Fibroblast of mammary gland (primary cell): ENCODE data around the gene MAGI2.
"Not testable (repeated sequence)": the region's sequence is repeated elsewhere in the genome, so short reads cannot be mapped to it uniquely, and the experiment has no call there.

Source experiments
- DNase-seq: peaks from one replicate; pipeline ENCODE4 v3.0.0-alpha.2; 2010; ENCODE audit warnings: low read depth
- H3K4me3 ChIP-seq: 2 replicates; pipeline ENCODE4 v1.5.1; 2011; ENCODE audit warnings: low read depth, mild to moderate bottlenecking, low read length, moderate library complexity; ENCODE audit not compliant: control insufficient read depth
- TF ChIP-seq, protein P1 (sequence below): conservative IDR thresholded peaks from 2 replicates; pipeline ENCODE4 v1.5.1; 2011; ENCODE audit warnings: low read depth, low read length, inconsistent platforms; ENCODE audit not compliant: control insufficient read depth, insufficient read depth

MAGI2 gene

DNA sequence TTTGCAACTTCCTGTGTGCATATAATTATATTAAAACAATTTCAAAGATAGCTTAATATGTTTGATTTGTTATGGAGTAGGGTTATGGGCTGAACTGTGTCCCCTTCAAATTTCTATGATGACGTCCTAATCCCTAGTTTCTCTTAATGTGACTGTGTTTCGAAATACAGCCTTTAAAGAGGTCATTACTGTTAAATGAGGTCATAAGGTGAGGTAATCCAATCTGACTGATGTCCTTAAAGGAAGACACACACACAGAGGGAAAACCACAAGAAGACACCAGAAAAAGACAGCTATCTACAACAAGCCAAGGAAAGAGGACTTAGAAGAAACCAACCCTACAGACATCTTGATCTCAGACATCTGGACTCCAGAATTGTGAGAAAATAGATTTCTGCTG lies 407.4 kb downstream of the MAGI2 start:
- H3K4me3 ChIP-seq: no peak overlapping the region
- TF ChIP-seq, protein P1, sequence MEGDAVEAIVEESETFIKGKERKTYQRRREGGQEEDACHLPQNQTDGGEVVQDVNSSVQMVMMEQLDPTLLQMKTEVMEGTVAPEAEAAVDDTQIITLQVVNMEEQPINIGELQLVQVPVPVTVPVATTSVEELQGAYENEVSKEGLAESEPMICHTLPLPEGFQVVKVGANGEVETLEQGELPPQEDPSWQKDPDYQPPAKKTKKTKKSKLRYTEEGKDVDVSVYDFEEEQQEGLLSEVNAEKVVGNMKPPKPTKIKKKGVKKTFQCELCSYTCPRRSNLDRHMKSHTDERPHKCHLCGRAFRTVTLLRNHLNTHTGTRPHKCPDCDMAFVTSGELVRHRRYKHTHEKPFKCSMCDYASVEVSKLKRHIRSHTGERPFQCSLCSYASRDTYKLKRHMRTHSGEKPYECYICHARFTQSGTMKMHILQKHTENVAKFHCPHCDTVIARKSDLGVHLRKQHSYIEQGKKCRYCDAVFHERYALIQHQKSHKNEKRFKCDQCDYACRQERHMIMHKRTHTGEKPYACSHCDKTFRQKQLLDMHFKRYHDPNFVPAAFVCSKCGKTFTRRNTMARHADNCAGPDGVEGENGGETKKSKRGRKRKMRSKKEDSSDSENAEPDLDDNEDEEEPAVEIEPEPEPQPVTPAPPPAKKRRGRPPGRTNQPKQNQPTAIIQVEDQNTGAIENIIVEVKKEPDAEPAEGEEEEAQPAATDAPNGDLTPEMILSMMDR: no peak
- peak; percentile 17 for DNase-seq

DNA sequence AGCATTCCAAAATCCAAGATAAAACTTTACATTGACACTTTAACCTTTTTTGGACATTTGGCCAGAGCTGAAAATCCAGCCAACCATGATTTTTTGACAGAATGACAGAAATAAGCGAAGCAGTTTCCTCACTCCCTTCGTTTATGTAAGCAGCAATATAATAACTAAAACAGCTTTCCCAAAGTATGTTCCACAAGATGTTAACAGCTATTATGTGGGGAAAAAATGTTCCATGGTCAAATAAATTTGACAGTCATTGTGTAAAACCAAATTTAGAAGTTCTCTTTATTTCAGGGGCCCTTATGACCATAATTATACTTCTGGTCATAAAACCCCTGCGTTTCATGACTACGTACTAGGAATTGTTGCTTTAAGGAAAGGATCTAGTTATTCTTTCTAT lies 416.5 kb downstream of the MAGI2 start:
- no peak for DNase-seq
- TF ChIP-seq, protein P1: no peak
- no peak overlapping the region for H3K4me3 ChIP-seq

DNA sequence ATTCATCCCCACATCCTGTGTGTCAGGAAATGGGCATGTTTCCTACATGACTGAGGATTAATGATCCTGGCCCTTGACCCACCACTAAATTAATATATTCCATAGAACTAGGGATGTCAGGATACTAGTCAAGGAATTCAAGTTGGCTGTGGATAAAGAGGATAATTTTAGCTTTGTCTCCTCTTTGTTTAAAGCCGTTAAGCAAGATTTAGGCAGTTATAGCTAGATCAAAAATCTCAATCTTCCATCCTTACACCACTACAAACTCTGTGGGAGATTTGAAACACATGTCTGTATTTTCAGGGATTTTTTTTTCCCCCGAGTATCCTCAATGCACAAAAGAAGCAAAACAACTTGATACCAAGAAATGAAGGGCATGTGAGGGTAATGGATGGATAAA lies 417.1 kb downstream of the MAGI2 start:
- TF ChIP-seq, protein P1: no peak
- DNase-seq: no peak
- H3K4me3 ChIP-seq: no peak overlapping the region

DNA sequence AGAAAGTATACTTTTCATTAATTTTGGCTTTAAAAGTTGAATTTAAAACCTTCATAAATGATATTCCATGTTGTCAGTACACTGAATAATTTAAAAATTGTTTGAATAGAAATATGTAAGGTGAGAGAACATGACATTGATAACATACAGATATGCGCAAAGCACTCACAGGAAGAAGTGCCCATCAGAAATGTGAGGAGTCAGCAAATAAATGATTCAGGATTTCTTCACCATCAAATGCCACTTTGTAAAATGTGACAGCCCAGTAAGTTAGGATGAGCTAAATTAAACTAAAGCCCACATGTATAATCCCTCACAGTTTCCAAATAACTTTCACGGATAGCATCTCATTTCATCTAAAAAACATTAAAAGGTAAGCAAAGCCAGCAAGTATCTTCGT lies 417.6 kb downstream of the MAGI2 start:
- no peak for DNase-seq
- TF ChIP-seq, protein P1: no peak
- H3K4me3 ChIP-seq: no peak overlapping the region

DNA sequence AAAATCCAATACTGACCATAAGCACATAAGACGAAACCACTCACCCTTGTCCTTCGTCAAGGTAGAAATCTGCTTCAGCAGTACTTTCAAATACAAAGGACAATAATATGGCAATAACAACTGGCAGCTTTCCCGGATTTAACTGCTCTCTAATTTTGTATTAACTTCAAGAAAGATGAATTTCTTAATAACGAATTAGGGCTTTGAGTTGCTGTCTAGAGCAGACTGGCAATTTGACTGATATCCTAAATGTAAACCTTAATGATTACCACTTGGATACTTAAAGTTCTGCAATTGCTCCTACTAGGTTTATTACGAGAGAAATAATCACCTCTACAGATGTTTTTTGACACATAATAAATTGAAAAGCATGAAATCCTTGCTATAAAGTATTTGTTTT lies 418.7 kb downstream of the MAGI2 start:
- TF ChIP-seq, protein P1: no peak
- H3K4me3 ChIP-seq: no peak overlapping the region
- DNase-seq: no peak

DNA sequence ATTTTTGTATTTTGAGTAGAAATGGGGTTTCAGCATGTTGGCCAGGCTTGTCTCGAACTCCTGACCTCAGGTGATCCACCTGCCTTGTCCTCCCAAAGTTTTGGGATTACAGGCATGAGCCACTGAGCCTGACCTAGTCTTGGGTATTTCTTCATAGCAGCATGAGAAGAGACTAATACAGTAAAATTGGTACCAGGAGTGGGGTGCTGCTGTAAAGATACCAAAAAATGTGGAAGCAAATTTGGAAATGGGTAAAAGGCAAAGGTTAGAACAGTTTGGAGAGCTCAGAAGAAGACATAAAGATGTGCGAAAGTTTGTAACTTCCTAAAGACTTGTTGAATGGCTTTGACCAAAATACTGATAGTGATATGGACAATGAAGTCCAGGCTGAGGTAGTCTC lies 433.8 kb downstream of the MAGI2 start:
- DNase-seq, H3K4me3 ChIP-seq: not testable (repeated sequence)

DNA sequence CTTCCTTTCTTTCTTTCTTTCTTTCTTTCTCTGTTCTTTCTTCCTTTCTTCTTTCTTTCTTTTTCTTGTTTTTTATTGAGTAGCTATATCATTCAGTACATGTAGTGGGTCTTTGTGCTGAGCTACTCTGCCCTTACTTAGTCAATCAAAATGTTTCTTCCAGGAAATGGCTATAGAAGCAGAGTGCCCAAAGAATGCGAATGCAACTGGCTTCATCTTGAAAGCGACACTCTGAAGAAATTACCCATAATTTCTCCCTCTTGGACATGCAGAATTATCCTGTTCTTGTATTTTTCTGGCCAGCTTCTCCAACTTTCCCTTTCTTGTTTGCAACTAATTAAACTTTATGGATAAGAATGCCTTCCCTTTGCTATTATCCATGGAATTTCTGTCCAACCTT lies 441.5 kb downstream of the MAGI2 start:
- no peak overlapping the region for H3K4me3 ChIP-seq
- no peak for DNase-seq
- TF ChIP-seq, protein P1: no peak

DNA sequence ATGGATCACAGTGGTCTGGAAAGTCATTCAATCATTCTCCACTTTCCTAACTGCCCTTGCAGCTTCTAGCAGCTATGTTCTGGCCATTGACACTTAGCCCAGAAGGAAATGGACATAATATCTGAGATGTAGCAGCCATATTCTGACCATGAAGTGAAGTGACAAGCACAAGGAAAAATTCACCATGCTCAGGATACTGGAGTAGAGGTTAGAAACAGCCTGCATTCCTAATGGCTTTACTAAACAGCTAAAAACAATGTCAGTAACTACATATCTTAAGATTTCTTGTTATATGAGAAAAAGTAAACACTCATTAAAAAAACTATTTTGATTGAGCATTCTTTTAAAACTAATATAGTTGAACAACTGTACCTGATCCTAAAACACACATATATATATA lies 443.8 kb downstream of the MAGI2 start:
- H3K4me3 ChIP-seq: no peak overlapping the region
- DNase-seq: no peak
- TF ChIP-seq, protein P1: no peak
